ENCODE measurements around the gene BBS12.
A peak's percentile ranks its signal among the peaks of the same experiment; 100 is the strongest.

BBS12 gene

GRCh38 chr4:122732329-122733026, at the start of gene BBS12:
Gene BBS12, plus strand, starts transcription at chr4:122732704. Its CDS starts 9,189 bp downstream, at chr4:122741893.
- peak; percentile 92 for DNase-seq

- no peak for DNase-seq
Measured at GRCh38 chr4:122686691-122687090, 45.8 kb upstream of the BBS12 start.

- no peak for DNase-seq
Measured at GRCh38 chr4:122687531-122688061, 44.9 kb upstream of the BBS12 start.

- no peak for DNase-seq
Measured at GRCh38 chr4:122688529-122689140, 43.9 kb upstream of the BBS12 start.

- DNase-seq: no peak
Measured at GRCh38 chr4:122689972-122690371, 42.5 kb upstream of the BBS12 start.

- no peak for DNase-seq
Measured at GRCh38 chr4:122691988-122692387, 40.5 kb upstream of the BBS12 start.

GRCh38 chr4:122692641-122693520, 39.6 kb upstream of the BBS12 start:
- no peak for DNase-seq

- DNase-seq: no peak
Measured at GRCh38 chr4:122695226-122695625, 37.3 kb upstream of the BBS12 start.

- DNase-seq: no peak
Measured at GRCh38 chr4:122700178-122700725, 32.3 kb upstream of the BBS12 start.

- no peak for DNase-seq
Measured at GRCh38 chr4:122701061-122701460, 31.4 kb upstream of the BBS12 start.

GRCh38 chr4:122701965-122702364, 30.5 kb upstream of the BBS12 start:
- DNase-seq: no peak

- DNase-seq: no peak
Measured at GRCh38 chr4:122702939-122703338, 29.6 kb upstream of the BBS12 start.

GRCh38 chr4:122703868-122704267, 28.6 kb upstream of the BBS12 start:
- DNase-seq: no peak

- DNase-seq: no peak
Measured at GRCh38 chr4:122705009-122705408, 27.5 kb upstream of the BBS12 start.

GRCh38 chr4:122705547-122706117, 26.9 kb upstream of the BBS12 start:
- DNase-seq: no peak

GRCh38 chr4:122706511-122706910, 26.0 kb upstream of the BBS12 start:
- no peak for DNase-seq

GRCh38 chr4:122707497-122707896, 25.0 kb upstream of the BBS12 start:
- no peak for DNase-seq

GRCh38 chr4:122709236-122709635, 23.3 kb upstream of the BBS12 start:
- no peak for DNase-seq

- DNase-seq: no peak
Measured at GRCh38 chr4:122710434-122711308, 21.8 kb upstream of the BBS12 start.

GRCh38 chr4:122711919-122712318, 20.6 kb upstream of the BBS12 start:
- DNase-seq: no peak

GRCh38 chr4:122712782-122713181, 19.7 kb upstream of the BBS12 start:
- no peak for DNase-seq

- DNase-seq: no peak
Measured at GRCh38 chr4:122715221-122715620, 17.3 kb upstream of the BBS12 start.

Data from NCI-H2171 (cell line).